Motor neuron (in vitro differentiated cells): Measurements from ENCODE around the gene TAF10. TPM values are rescaled to one million over a fixed set of nuclear protein-coding genes. Genes with fewer than 3 reads are reported as not detected.

Source experiments
- ATAC-seq, 8 experiments: fragments of 200-7000 bp; cut with Tn5 transposase; replicated peaks in 6 of 8; 2 replicates each; pipeline ENCODE4 v1.8.0; 2021; ENCODE audit warnings: mild to moderate bottlenecking in 8 of 8, moderate library complexity in 8 of 8
- H3K27ac ChIP-seq, 2 donors: fragments of 250-450 bp; sonication (Bioruptor Pico); 2 replicates each; pipeline ENCODE4 v1.9.0; 2021; ENCODE audit warnings: antibody characterized with exemption in 2 of 2, mild to moderate bottlenecking in 2 of 2, moderate library complexity in 1 of 2
- H3K4me1 ChIP-seq, 2 donors: fragments of 250-450 bp; sonication (Bioruptor Pico); replicated peaks in 1 of 2; 2 replicates each; pipeline ENCODE4 v1.6.1; 2021; ENCODE audit warnings: antibody characterized with exemption in 2 of 2, mild to moderate bottlenecking in 2 of 2, moderate library complexity in 1 of 2
- H3K4me3 ChIP-seq, 5 donors: fragments of 250-450 bp; sonication (Bioruptor Pico); 2 replicates each; pipeline ENCODE4 v1.9.0; 2021; ENCODE audit warnings: antibody characterized with exemption in 5 of 5, mild to moderate bottlenecking in 5 of 5, moderate library complexity in 4 of 5
- WGBS, 10 experiments: fragments of 450-650 bp; shearing (Covaris generic); methylation state at CpG; one replicate each; pipeline ENCODE4 v1.0.0; 2022; 5-methylcytosine and 5-hydroxymethylcytosine counted together
- in situ Hi-C, 9 experiments: fragments of 400-800 bp; cut with MboI; loops; one replicate each; pipeline ENCODE4 v1.15.0; 2021; ENCODE audit warnings: low sequenced_read_pairs in 9 of 9, low pct_unique_long_range_greater_than_20kb in 2 of 9; ENCODE audit not compliant: unreplicated experiment in 9 of 9
- total RNA-seq, 8 experiments: library from RNA; unstranded; fragments of 300-600 nt; gene quantifications; 2 replicates each; pipeline versions ENCODE4 v1.2.3 to v1.2.4, GENCODE V29; 2022

Gene TAF10
- total RNA-seq, 8 experiments from 2014 or later: 64.9 to 163 (median 105) TPM

DNA sequence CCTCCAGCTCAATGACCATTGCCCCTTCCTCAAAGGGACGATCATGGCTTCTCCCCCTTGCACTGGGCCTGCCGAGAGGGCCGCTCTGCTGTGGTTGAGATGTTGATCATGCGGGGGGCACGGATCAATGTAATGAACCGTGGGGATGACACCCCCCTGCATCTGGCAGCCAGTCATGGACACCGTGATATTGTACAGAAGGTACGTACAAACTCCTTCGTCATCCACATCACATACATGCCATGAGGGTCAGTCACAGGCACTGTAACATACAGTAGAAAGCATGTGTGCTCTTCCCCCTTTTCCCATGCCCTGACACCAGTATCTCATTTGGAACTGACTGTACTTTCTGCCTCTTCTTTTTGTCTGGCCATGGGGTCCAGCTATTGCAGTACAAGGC lies 4.0 kb downstream of the TAF10 start:
- in situ Hi-C loops: loop anchor here in 2 of 9 experiments (25.0 kb wide), 1 partner anchor 221 kb away; the partner anchor contains the start of gene SMPD1 (in 2 of the 2)
- H3K4me3 ChIP-seq: no peak overlapping the region
- 60 to 100% (median 77%) methylated on average over 1 to 3 of the region's 9 CpGs; no CpG with 5 or more reads in 6 of the 10 experiments for WGBS, 10 experiments
- peak overlapping the region in 1 of 2 donors; percentile 84 for H3K27ac ChIP-seq
- H3K4me1 ChIP-seq: peaks cover 27 to 38% of the 10 kb centered on the region in 2 donors
- no peak for ATAC-seq

DNA sequence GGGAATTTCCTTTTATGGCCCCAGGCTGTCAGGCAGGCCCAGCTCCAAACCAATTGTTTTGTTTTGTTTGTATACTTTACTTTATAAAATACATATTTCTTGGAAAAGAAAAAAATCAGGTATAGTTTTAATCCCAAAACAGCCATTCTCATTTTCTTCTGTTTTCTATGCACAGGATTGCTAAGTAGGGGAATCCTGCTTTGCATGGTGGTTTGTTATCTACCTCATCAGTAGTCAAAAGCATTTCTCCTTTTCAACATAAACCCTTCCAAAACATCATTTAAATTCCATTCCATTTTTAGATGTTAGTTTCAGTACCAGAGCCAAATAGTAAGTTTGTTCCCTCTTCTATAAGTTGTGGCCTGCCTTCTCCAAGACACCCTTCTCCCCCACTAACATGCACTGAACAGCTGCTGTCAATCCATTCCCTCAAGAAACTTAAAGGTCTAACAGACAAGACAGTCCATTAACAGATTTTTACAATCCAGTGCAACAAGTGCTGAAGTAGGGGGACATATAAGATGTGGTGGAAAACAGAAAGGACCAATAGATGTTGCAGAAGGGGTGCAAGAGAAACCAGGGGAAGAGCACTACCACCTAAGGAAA lies 4.7 kb downstream of the TAF10 start:
- Histone ChIP-seq H3K27ac (peak overlapping the region; percentile 84 to 93), H3K4me3 (peak overlapping the region in 3 of 5 donors; percentile 4 to 89 (median 86))
- in situ Hi-C loops: loop anchor here in 2 of 9 experiments (25.0 kb wide), 1 partner anchor 220 kb away; the partner anchor contains the start of gene SMPD1 (in 2 of the 2)

DNA sequence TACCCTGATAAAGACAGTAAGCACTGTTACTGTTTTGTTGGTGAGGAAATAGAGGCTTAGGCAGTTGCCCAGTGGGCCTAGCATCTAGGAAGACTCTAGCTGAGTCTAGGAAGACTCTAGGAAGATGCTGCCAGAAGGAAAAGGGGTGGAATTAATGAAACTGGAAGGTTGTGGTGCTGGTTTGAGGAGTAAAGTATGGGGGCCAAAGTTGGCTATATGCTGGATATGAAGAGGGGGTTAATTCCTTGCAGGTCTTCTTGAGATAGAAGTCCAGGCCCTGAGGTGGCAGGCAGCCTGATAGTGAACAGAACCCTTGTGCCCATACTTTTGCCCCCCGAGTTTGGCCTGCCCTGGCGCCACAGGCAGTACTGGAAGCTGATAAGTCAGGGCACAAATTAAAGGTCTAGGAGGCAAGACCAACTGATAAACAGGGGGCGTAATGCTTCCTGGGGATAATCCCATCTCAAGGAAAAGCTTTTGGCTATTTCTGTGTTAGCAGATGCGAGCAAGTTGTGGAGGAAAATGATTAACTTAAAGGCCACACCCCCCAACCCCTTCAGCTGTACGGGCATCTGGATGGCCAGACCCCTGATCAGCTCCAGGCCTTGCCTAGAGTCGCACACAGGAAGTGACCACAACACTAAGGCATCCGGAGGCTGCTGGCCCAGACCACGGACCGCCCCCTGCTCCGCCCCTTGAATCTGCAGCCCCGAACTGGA lies 5.4 kb downstream of the TAF10 start:
- peak; percentile 32 to 74 (median 70) for ATAC-seq
- WGBS, 10 experiments: 0 to 40% (median 15%) methylated on average over 1 to 9 of the region's 11 CpGs; no CpG with 5 or more reads in 4 of the 10 experiments
- H3K27ac ChIP-seq: peak overlapping the region; percentile 89 to 93
- in situ Hi-C loops: loop anchor here in 2 of 9 experiments (25.0 kb wide), 1 partner anchor 219 kb away; the partner anchor contains the start of gene SMPD1 (in 2 of the 2)
- peaks cover 30 to 42% of the 10 kb centered on the region in 2 donors for H3K4me1 ChIP-seq
- peak overlapping the region in 3 of 5 donors; percentile 13 to 89 (median 86) for H3K4me3 ChIP-seq

More for the DNA sequence above, 4.7 kb downstream of the TAF10 start:
- peaks cover 25 to 38% of the 10 kb centered on the region in 2 donors for H3K4me1 ChIP-seq
- no peak for ATAC-seq

DNA sequence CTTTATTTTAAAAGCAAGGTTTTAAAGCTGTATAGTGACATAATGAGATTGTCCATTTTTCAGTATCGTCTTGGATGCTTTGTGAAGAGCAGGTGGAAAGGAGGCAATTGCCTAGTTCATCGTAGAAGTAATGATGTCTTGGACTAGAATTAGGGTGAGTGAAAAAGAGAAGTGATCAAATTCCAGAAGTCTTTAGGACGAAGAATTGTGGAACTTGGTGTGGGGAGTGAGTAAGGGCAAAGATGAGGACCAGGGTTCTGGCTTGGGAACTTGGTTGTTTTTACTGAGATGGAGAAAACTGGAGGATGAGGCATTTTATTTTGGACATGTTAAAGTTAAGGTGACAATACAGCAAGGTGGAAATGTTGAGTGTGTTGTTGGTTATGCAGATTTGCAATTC lies 7.2 kb downstream of the TAF10 start:
- 7 to 49% (median 28%) methylated on average over 2 to 3 of the region's 3 CpGs; no CpG with 5 or more reads in 1 of the 10 experiments for WGBS, 10 experiments
- H3K27ac ChIP-seq: peak overlapping the region; percentile 80 to 89
- no peak for ATAC-seq
- in situ Hi-C loops: loop anchor here in 2 of 9 experiments (25.0 kb wide), 1 partner anchor 217 kb away; the partner anchor contains the start of gene SMPD1 (in 2 of the 2)
- H3K4me1 ChIP-seq: peaks cover 26 to 36% of the 10 kb centered on the region in 2 donors
- peak overlapping the region; percentile 62 to 91 (median 88) for H3K4me3 ChIP-seq

DNA sequence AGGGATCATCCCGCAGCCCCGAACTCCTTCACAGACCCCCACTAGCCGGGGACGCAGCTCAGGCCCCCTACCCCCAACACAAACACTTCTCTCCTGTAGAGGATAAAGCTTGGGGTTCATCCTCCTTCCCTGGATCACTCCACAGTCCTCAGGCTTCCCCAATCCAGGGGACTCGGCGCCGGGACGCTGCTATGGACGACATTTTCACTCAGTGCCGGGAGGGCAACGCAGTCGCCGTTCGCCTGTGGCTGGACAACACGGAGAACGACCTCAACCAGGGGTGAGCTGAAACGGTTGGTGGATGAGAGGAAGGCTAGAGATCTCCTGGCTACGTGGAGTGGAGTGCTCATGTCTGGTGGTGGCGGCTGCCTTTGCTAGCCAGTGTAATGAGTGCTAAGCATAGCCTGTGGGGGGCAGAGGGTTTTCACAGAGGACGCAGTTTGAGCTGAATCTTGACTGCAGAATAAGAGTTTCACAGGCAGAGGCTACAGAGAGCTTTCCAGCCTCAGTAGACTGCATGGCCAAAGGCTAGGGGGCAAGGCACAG lies 7.9 kb downstream of the TAF10 start:
- in situ Hi-C loops: loop anchor here in 2 of 9 experiments (25.0 kb wide), 1 partner anchor 217 kb away; the partner anchor contains the start of gene SMPD1 (in 2 of the 2)
- H3K4me1 ChIP-seq: peaks cover 26 to 36% of the 10 kb centered on the region in 2 donors
- 0 to 5% (median 0%) methylated on average over 1 to 5 of the region's 20 CpGs; no CpG with 5 or more reads in 1 of the 10 experiments for WGBS, 10 experiments
- peak overlapping the region; percentile 62 to 91 (median 88) for H3K4me3 ChIP-seq
- ATAC-seq: peak; percentile 38 to 66 (median 59)
- H3K27ac ChIP-seq: peak overlapping the region; percentile 80 to 89

DNA sequence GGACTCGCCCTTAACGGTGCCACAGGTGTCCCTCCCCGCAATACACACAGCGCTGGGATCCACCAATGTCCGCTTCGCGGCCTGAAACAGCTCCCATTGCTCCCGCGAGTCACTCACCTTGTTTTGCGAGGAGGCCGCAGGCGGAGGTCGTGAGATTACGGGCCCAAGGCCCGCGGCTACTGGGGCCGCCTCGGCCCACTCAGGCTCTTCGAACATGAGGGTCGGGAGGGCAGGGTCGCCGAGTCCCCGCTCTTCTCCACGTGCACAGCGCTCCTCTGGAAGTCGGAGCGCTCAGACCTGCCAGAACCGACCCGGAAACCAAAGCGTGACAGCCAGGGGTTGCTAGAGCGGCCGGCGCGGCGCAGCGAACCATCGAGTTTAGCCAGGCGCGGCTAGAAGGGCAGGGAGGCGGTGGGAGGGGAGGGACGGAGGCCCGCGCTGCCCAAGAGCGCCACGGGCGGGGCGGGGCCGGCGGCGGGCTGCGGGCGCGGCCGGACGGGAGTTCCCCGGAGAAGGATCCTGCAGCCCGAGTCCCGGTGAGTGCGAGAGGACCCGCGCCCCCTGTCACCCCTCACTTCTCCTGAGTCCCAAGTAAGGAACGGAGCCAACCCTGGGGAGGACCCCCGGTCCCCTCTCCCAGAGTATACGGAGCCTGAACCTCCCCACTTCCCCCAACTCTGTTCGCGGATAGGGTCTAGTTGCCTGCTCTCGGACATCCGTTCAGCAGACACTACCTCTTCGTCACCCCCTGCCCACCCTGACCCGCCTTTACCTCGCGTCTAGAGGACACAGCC lies 8.5 kb downstream of the TAF10 start, which contains the start of the genes ILK and RRP8:
Gene ILK (plus strand): TSS at position 488 of the 794 bp plus-strand sequence. CDS start 498 bp downstream, outside the sequence.
Gene RRP8 (minus strand): TSS at position 330 of the 794 bp plus-strand sequence. CDS start 114 bp downstream, at position 216.
- Histone ChIP-seq H3K27ac (peak within 1 kb of the TSS; percentile 80 to 89), H3K4me1 (peaks cover 26 to 36% of the 10 kb centered on the region in 2 donors), H3K4me3 (peak within 1 kb of the TSS; percentile 62 to 91 (median 88))
- WGBS, 10 experiments: 0 to 2% (median 0%) methylated on average over 1 to 9 of the region's 72 CpGs; no CpG with 5 or more reads in 5 of the 10 experiments
- peak; percentile 73 to 85 (median 76) for ATAC-seq
- in situ Hi-C loops: loop anchor here in 2 of 9 experiments (25.0 kb wide), 1 partner anchor 216 kb away; the partner anchor contains the start of gene SMPD1 (in 2 of the 2)

DNA sequence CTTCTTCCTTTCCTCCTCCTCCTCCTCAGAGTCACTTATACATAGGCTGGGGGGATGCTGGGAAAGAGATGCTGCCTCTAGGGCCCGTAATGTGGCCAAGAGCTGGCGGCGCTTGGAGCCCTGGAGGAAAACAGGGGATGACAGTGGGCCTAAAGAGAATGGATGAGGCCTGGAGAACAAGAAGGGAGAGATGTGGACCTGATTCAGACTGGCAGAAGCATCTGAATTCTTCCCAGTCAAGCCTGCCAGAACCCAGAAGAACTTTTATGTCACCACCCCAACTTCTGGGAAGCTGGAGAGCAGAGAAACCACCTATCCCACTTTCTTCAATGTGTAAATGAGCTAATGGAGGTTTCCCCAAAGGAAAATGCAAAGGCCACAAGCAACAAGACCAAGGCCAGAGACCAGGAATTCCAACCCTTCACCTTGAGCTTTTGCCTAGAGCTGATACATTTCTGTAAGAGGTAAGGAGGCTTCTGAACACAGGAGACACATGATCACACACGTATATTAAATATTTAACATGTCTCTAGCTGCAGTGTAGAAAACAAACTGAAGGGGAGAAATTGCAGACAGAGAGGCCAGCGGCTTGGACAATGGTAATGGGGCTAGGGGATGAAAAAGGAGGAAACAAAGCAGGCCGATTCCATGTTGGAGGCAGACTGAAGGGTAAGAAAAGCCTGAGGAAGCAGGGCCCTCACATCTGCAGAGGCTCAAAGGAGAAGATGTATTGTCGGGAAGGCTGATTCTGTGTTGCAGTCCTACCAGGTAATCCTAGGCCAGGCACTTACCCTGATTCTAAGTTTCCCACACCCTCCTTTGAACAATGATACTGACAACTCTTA lies 9.7 kb downstream of the TAF10 start:
- in situ Hi-C loops: loop anchor here in 2 of 9 experiments (25.0 kb wide), 1 partner anchor 215 kb away; the partner anchor contains the start of gene SMPD1 (in 2 of the 2)
- 0 to 62% (median 37%) methylated on average over 2 to 6 of the region's 7 CpGs; no CpG with 5 or more reads in 2 of the 10 experiments for WGBS, 10 experiments
- Histone ChIP-seq H3K4me3 (peak overlapping the region; percentile 62 to 91 (median 88)), H3K27ac (no peak overlapping the region), H3K4me1 (peaks cover 26 to 37% of the 10 kb centered on the region in 2 donors)
- ATAC-seq: no peak

DNA sequence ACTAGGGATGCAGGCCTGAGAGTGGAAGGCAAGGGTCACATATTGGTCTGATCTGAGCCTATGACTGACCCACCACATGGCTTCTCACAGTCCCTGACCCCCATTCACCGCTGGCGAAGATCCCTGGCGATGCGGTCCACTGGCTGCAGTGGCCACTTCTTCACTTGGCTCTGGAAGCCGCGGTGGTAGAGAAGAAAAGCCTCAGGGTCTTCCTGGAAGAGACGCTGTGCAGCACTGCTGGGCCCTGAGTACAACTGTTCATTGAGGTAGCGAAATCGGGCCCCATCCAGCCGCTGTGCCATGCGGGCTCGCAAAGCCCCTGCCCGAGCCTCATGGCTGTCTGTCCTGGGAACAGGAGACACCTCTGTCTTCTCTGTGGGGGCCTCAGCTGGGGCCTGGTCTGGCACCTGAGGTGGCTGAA lies 11.0 kb downstream of the TAF10 start:
- 90 to 100% (median 100%) methylated on average over 1 to 8 of the region's 13 CpGs; no CpG with 5 or more reads in 6 of the 10 experiments for WGBS, 10 experiments
- in situ Hi-C loops: loop anchor here in 2 of 9 experiments (25.0 kb wide), 1 partner anchor 214 kb away; the partner anchor contains the start of gene SMPD1 (in 2 of the 2)
- Histone ChIP-seq H3K4me1 (peaks cover 27 to 34% of the 10 kb centered on the region in 2 donors), H3K4me3 (no peak overlapping the region), H3K27ac (no peak overlapping the region)
- ATAC-seq: no peak

DNA sequence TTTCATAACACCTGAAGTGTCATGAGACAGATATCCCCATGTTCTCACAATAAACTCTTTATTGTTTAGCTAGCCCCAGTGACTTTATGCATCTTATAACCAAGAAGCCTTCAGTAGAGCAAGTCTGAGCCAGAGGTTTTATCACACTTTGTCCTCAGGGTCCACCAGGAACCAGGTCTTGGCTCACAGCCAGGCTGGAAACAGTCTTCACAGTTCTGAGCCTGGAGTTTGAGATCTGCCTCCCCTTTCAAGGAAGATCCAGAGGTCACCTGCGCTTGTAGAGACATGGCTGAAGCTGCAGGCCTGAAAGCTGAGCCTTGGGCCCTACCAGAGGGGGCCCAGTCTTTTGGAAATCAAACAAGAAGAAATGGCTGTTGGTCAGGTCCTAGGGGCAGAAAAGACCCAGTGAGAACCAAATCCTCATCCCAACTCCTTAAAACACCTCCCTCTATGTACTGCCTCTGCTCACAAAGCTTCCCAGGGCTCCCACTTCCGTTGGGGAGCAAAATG lies 12.1 kb downstream of the TAF10 start:
- in situ Hi-C loops: loop anchor here in 2 of 9 experiments (25.0 kb wide), 1 partner anchor 213 kb away; the partner anchor contains the start of gene SMPD1 (in 2 of the 2)
- H3K27ac ChIP-seq: no peak overlapping the region

DNA sequence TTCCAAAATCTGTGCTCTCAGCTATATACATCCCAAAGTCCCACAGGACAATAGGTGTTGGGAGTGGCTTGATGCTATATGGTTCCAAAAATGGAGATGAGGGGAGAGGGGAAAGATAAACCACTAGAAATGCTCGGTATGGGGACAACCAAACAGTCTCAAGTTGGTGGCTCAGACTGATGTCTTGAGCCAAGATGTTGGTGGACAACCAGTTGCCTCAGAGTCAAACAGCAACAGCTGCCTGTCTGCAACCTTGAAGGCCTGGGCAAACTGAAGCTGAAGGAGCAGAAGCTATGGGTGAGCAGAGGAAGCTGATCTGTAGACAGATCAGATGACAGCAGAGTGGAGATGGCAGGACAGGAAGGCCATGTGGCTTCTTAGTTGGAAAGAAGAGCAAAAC lies 12.6 kb downstream of the TAF10 start:
- H3K4me1 ChIP-seq: peaks cover 17 to 25% of the 10 kb centered on the region in 2 donors
- in situ Hi-C loops: no loop called here
- no peak overlapping the region for H3K27ac ChIP-seq
- H3K4me3 ChIP-seq: no peak overlapping the region
- 80 to 100% (median 100%) methylated on average over 1 of the region's 1 CpG; no CpG with 5 or more reads in 4 of the 10 experiments for WGBS, 10 experiments
- no peak for ATAC-seq

More for the DNA sequence above, 12.1 kb downstream of the TAF10 start:
- 33 to 100% (median 96%) methylated on average over 1 to 2 of the region's 2 CpGs; no CpG with 5 or more reads in 6 of the 10 experiments for WGBS, 10 experiments
- Histone ChIP-seq H3K4me1 (peaks cover 17 to 28% of the 10 kb centered on the region in 2 donors), H3K4me3 (no peak overlapping the region)
- ATAC-seq: no peak
